Heart right ventricle (tissue), 16 donors: ENCODE measurements around the gene KDM2A. TPM values are rescaled to one million over a fixed set of nuclear protein-coding genes. Genes with fewer than 3 reads are reported as not detected.
"Not testable (repeated sequence)": the region's sequence is repeated elsewhere in the genome, so short reads cannot be mapped to it uniquely, and the experiment has no call there.

Experiments
- ATAC-seq, 8 donors: fragments of 200-7000 bp; cut with Tn5 transposase; one replicate each; pipeline ENCODE4 v1.9.1; 2020; ENCODE audit warnings: mild to moderate bottlenecking in 8 of 8, moderate library complexity in 8 of 8, moderate number of reproducible peaks in 1 of 8
- DNase-seq, 2 donors: peaks; one replicate each; pipeline ENCODE4 v3.0.0-alpha.2; 2020
- H3K27ac ChIP-seq, 10 donors: fragments of 200-600 bp; sonication (generic) in 2 of 10; one replicate each; pipeline versions ENCODE4 v1.5.0 to v1.8.0; 2020 to 2022; ENCODE audit warnings: mild to moderate bottlenecking in 3 of 10
- H3K27me3 ChIP-seq, 7 donors: fragments of 200-600 bp; one replicate each; pipeline ENCODE4 v1.8.0; 2021 to 2022; ENCODE audit warnings: mild to moderate bottlenecking in 2 of 7
- H3K36me3 ChIP-seq, 9 donors: fragments of 200-600 bp; sonication (generic) in 1 of 9; one replicate each; pipeline versions ENCODE4 v1.5.0 to v1.8.0; 2020 to 2022; ENCODE audit warnings: mild to moderate bottlenecking in 2 of 9
- H3K4me1 ChIP-seq, 9 donors: fragments of 200-600 bp; sonication (generic) in 1 of 9; one replicate each; pipeline versions ENCODE4 v1.5.0 to v1.8.0; 2020 to 2022; ENCODE audit warnings: mild to moderate bottlenecking in 4 of 9
- H3K4me3 ChIP-seq, 10 donors: fragments of 200-600 bp; sonication (generic) in 2 of 10; one replicate each; pipeline versions ENCODE4 v1.5.0 to v1.8.0; 2020 to 2022; ENCODE audit warnings: mild to moderate bottlenecking in 7 of 10, moderate library complexity in 2 of 10
- H3K9me3 ChIP-seq, 11 donors: fragments of 200-600 bp in 10 of 11; sonication (generic) in 2 of 11; one replicate each; pipeline versions ENCODE4 v1.5.0 to v1.8.0; 2013 to 2022; ENCODE audit warnings: mild to moderate bottlenecking in 2 of 11, control low read depth in 1 of 11, moderate library complexity in 1 of 11
- CTCF ChIP-seq, 9 donors: fragments of 200-600 bp; sonication (generic) in 2 of 9; IDR thresholded peaks; one replicate each; pipeline versions ENCODE4 v1.5.0 to v1.8.0; 2021 to 2022; ENCODE audit warnings: antibody characterized with exemption in 9 of 9, mild to moderate bottlenecking in 5 of 9, moderate library complexity in 1 of 9
- WGBS, 2 donors: extraction: QIAGEN DNeasy Blood & Tissue Kit; methylation state at CpG; one replicate each; pipeline ENCODE4 v1.1.7; 2013; ENCODE audit warnings: inconsistent platforms in 1 of 2; 5-methylcytosine and 5-hydroxymethylcytosine counted together
- intact Hi-C, 10 donors: fragments of 100-400 bp; cut with DNase I; formaldehyde crosslinking; loops; one replicate each; pipeline versions ENCODE4 v1.11.1 to v1.14.2; 2022
- polyA plus RNA-seq, 2 donors: library from polyadenylated mRNA; stranded (reverse); fragments of 200-250 nt; gene quantifications; one replicate each; pipeline ENCODE4 v1.2.3, GENCODE V29; 2013
- total RNA-seq, 10 donors: library from RNA; stranded (reverse); fragmentation: NEBNext Ultra II Directional in 3 of 10; extraction: Animal tissue kit (Norgen Biotek cat#: 25700) in 3 of 10; gene quantifications; one replicate each; pipeline versions ENCODE4 v1.2.1 to v1.2.4, GENCODE V29; 2021 to 2023
- donor health status: Arrhythmogenic right ventricular cardiomyopathy.
- donor health status: ischemic (EF 13 %, LVEDD 7.1; RV severe dilation, severe dysfunction).
- donor health status: healthy with polysubstance abuse.
- donor health status: DM: no; HTN: yes; CAD: no.
- donor health status: DM: no; HTN: no; CAD: no.
- donor health status: ischemic (EF 25% LVEDD 6.9; RV normal size, moderate dysfunction).
- donor health status: ischemic (EF 25% LVEDD 5.7; RV mildly dilated, moderate dysfunction).
- donor health status: healthy.
- donor health status: DM: yes; HTN: yes; CAD: no.
- donor health status: Ischemic cardiomyopathy.
- donor health status: ischemic (EF 35%, LVEDD 5.7; RV mildly dilated, moderate dysfunction).
- donor health status: nonischemic (EF 11% LVEDD 7.7; RV severe dilation, severe dysfunction).
- donor health status: DM: yes; HTN: yes; CAD: no.
- donor health status: PGD.
- donor health status: ischemic (EF 29% LVEDD 5.4; RV normal size, mild dysfunction).
- donor health status: nonischemic (EF 23%, LVEDD 6.1; RV moderate dilation, normal function).

The KDM2A gene
- total and polyA plus RNA-seq, 12 donors = 16.5 to 45.7 (median 37.1) TPM

GRCh38 chr11:67167719-67168118, 48.7 kb downstream of the KDM2A start:
- intact Hi-C loops = loop anchor here in 9 of 10 donors (1.0 to 10.0 kb wide), 5 partner anchors 50 to 87 kb away; partner anchors contain the start of gene KDM2A (in 2 of the 9)
- H3K4me3 ChIP-seq = no peak overlapping the region
- H3K4me1 ChIP-seq = peaks cover 3 to 35% (median 17%) of the 10 kb centered on the region in 9 donors
- peak overlapping the region in 1 of 10 donors; percentile 40 for H3K27ac ChIP-seq
- ATAC-seq = no peak
- peaks cover 0 to 19% (median 0%) of the 10 kb centered on the region in 9 donors for H3K36me3 ChIP-seq
- DNase-seq = no peak
- 87 to 94% methylated on average over 1 of the region's 1 CpG for WGBS, 2 donors
- no peaks in the 10 kb centered on the region for H3K27me3 ChIP-seq
- TF ChIP-seq CTCF (IDR thresholded peaks at IDR 0.05) = no peak
- H3K9me3 ChIP-seq = no peaks in the 10 kb centered on the region

- not testable (repeated sequence) for ATAC-seq, H3K9me3 ChIP-seq, H3K4me3 ChIP-seq, H3K27ac ChIP-seq, H3K27me3 ChIP-seq, DNase-seq
- Histone ChIP-seq H3K4me1 (peaks cover 3 to 42% (median 17%) of the 10 kb centered on the region in 9 donors), H3K36me3 (peaks cover 0 to 19% (median 0%) of the 10 kb centered on the region in 9 donors)
- intact Hi-C loops = loop anchor here in 9 of 10 donors (1.0 to 10.0 kb wide), 5 partner anchors 52 to 88 kb away; partner anchors contain the start of gene KDM2A (in 2 of the 9)
- 86 to 93% methylated on average over 9 of the region's 9 CpGs for whole genome bisulfite sequencing, 2 donors
These were observed 49.8 kb downstream of the KDM2A start for GRCh38 chr11:67168911-67169310.

GRCh38 chr11:67174311-67174710, 55.2 kb downstream of the KDM2A start:
- intact Hi-C loops = loop anchor here in 1 of 10 donors (5.0 kb wide), 1 partner anchor 92 kb away; no protein-coding TSS in a partner anchor
- Histone ChIP-seq H3K36me3 (peaks cover 0 to 38% (median 0%) of the 10 kb centered on the region in 9 donors), H3K27me3 (no peaks in the 10 kb centered on the region), H3K4me1 (peaks cover 0 to 41% (median 15%) of the 10 kb centered on the region in 9 donors), H3K4me3 (no peak overlapping the region), H3K9me3 (no peaks in the 10 kb centered on the region), H3K27ac (no peak overlapping the region)
- no peak for DNase-seq
- no peak for TF ChIP-seq CTCF (IDR thresholded peaks at IDR 0.05)
- WGBS, 2 donors = 85 to 98% methylated on average over 1 of the region's 1 CpG
- ATAC-seq = no peak

- no peak for TF ChIP-seq CTCF (IDR thresholded peaks at IDR 0.05)
- H3K27me3 ChIP-seq = no peaks in the 10 kb centered on the region
- DNase-seq (no peak), ATAC-seq (no peak)
- H3K9me3 ChIP-seq = no peaks in the 10 kb centered on the region
- H3K4me1 ChIP-seq = peaks cover 0 to 48% (median 15%) of the 10 kb centered on the region in 9 donors
- intact Hi-C loops = no loop called here
- no peak overlapping the region for H3K27ac ChIP-seq
- H3K4me3 ChIP-seq = no peak overlapping the region
- 82 to 84% methylated on average over 9 of the region's 9 CpGs for WGBS, 2 donors
- H3K36me3 ChIP-seq = peaks cover 0 to 57% (median 11%) of the 10 kb centered on the region in 9 donors
These were observed 58.6 kb downstream of the KDM2A start for GRCh38 chr11:67177399-67178281.
